Adrenal gland (tissue), 19 donors: ENCODE results near the gene ADGRE3. TPM values are rescaled to one million over a fixed set of nuclear protein-coding genes. Genes with fewer than 3 reads are reported as not detected.

ENCODE experiments used
- DNase-seq, 7 donors: peaks; one replicate each; pipeline ENCODE4 v3.0.0-alpha.2; 2019 to 2020
- H3K27ac ChIP-seq, 5 donors: fragments of 200-600 bp; sonication (generic) in 4 of 5; 1 replicate in 3 of 5; 2 replicates in 2 of 5; pipeline versions ENCODE4 v1.5.1 to v1.8.0; 2016 to 2020; ENCODE audit warnings: mild to moderate bottlenecking in 1 of 5
- H3K27me3 ChIP-seq: fragments of 200-600 bp; 2 replicates; pipeline ENCODE4 v1.8.0; 2021
- H3K36me3 ChIP-seq, 2 donors: fragments of 200-600 bp; replicated peaks in 1 of 2; 1 replicate in 1 of 2; 2 replicates in 1 of 2; pipeline versions ENCODE4 v1.5.1 to v1.8.0; 2018 to 2022
- H3K4me1 ChIP-seq, 2 donors: fragments of 200-600 bp; replicated peaks in 1 of 2; 1 replicate in 1 of 2; 2 replicates in 1 of 2; pipeline versions ENCODE4 v1.5.1 to v1.8.0; 2018 to 2021
- H3K4me3 ChIP-seq, 4 donors: fragments of 200-600 bp; sonication (generic) in 3 of 4; one replicate each; pipeline ENCODE4 v1.5.1; 2016 to 2018
- H3K9me3 ChIP-seq, 3 donors: fragments of 200-600 bp; sonication (generic) in 1 of 3; replicated peaks in 1 of 3; 1 replicate in 2 of 3; 2 replicates in 1 of 3; pipeline versions ENCODE4 v1.5.1 to v1.8.0; 2016 to 2021
- POLR2A ChIP-seq, 2 donors: fragments of 450-650 bp; IDR thresholded peaks; one replicate each; pipeline ENCODE4 v1.6.1; 2017; ENCODE audit warnings: antibody characterized with exemption in 2 of 2, mild to moderate bottlenecking in 2 of 2, moderate library complexity in 1 of 2
- WGBS, 4 donors: extraction: QIAGEN DNeasy Blood & Tissue Kit in 2 of 4; methylation state at CpG; one replicate each; pipeline versions ENCODE4 v1.1.5 to v1.1.7; 2013 to 2017; 5-methylcytosine and 5-hydroxymethylcytosine counted together
- intact Hi-C, 2 donors: fragments of 100-400 bp; cut with DNase I; formaldehyde crosslinking; loops; one replicate each; pipeline versions ENCODE4 v1.14.1 to v1.15.0; 2022 to 2023
- long read RNA-seq, 10 donors: library from polyadenylated mRNA in 3 of 10; unstranded in 2 of 10; stranded (forward) in 1 of 10; transcript quantifications; one replicate each; pipeline ENCODE4 v2.0.0 and lab custom pipeline, GENCODE V29; 2021 to 2026
- polyA plus RNA-seq, 3 donors: library from polyadenylated mRNA; stranded (reverse); fragments of 200-250 nt in 2 of 3; fragments of 350-450 nt in 1 of 3; fragmentation: Illumina TruSeq in 1 of 3; extraction: RNeasy Lipid Tissue Mini Kit (QIAGEN cat#74804) in 1 of 3; gene quantifications; one replicate each; pipeline ENCODE4 v1.2.3, GENCODE V29; 2013 to 2014
- total RNA-seq, 9 donors: library from RNA; depleted of rRNA in 4 of 9; stranded (reverse); fragments of >200 nt in 4 of 9; fragments of 120-200 nt in 1 of 9; fragmentation: NEBNext Ultra II Directional in 1 of 9; extraction: Animal tissue kit (Norgen Biotek cat#: 25700) in 1 of 9; gene quantifications; one replicate each; pipeline versions ENCODE4 v1.1.0 to v1.2.4, GENCODE V29; 2013 to 2023
- TF ChIP-seq, protein P1 (sequence below), 6 experiments: fragments of 450-650 bp in 4 of 6; fragments of 200-600 bp in 2 of 6; sonication (generic) in 1 of 6; IDR thresholded peaks; 1 replicate in 5 of 6; 2 replicates in 1 of 6; pipeline versions ENCODE4 v1.5.1 to v1.8.0; 2016 to 2021; ENCODE audit warnings: antibody characterized with exemption in 6 of 6, mild to moderate bottlenecking in 2 of 6, moderate library complexity in 1 of 6
- donor health status: healthy with polysubstance abuse.
- donor health status: Bipolar disorder and iron deficiency.
- donor health status: DM: yes; HTN: yes; CAD: no.
- donor health status: DM: no; HTN: no; CAD: no.
- donor health status: DM: no; HTN: no; CAD: no.
- donor health status: DM: yes; HTN: yes; CAD: no.

Gene ADGRE3, protein sequence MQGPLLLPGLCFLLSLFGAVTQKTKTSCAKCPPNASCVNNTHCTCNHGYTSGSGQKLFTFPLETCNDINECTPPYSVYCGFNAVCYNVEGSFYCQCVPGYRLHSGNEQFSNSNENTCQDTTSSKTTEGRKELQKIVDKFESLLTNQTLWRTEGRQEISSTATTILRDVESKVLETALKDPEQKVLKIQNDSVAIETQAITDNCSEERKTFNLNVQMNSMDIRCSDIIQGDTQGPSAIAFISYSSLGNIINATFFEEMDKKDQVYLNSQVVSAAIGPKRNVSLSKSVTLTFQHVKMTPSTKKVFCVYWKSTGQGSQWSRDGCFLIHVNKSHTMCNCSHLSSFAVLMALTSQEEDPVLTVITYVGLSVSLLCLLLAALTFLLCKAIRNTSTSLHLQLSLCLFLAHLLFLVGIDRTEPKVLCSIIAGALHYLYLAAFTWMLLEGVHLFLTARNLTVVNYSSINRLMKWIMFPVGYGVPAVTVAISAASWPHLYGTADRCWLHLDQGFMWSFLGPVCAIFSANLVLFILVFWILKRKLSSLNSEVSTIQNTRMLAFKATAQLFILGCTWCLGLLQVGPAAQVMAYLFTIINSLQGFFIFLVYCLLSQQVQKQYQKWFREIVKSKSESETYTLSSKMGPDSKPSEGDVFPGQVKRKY
- total RNA-seq (under 1 TPM in 2 of 9 donors, not detected in 7; 0.06 to 0.39 TPM), polyA plus RNA-seq (not detected)
- long read RNA-seq, donor 1: 0 reads
- long read RNA-seq, donor 2: 0 reads
- long read RNA-seq, donor 3: 0 reads
- long read RNA-seq, donor 4: 0 reads
- long read RNA-seq, donor 5: 0 reads
- long read RNA-seq, donor 6: 0 reads
- long read RNA-seq, donor 7: 0 reads
- long read RNA-seq, donor 8: 0 reads
- long read RNA-seq, donor 9: 0 reads
- long read RNA-seq, donor 10: 0 reads

DNA sequence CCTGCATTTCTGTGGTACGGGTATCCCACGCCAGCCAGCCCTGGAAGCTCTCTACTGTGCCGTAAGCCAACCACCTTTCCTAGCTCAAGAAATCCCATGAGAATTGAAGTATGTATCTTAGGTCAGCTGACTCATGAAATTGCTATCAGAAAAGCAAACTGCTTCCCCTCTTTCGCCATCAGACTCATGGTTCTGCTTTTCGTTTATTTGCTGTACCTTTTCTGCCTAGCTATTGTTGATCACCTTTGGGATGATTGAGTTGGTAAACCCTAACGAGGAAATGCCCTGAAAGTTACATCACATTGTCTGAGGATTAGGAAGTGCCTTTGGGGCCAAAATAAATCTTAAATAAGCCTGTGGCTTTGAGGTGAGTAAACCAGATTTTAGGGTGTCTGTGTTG is at the start of gene ADGRE3:
Gene ADGRE3, minus strand, starts transcription at position 81 of the 400 bp plus-strand sequence. Its CDS starts 74 bp downstream, at position 7.
- H3K27ac ChIP-seq: no peak within 1 kb of the TSS
- no peaks in the 10 kb centered on the region for H3K9me3 ChIP-seq
- TF ChIP-seq, protein P1, sequence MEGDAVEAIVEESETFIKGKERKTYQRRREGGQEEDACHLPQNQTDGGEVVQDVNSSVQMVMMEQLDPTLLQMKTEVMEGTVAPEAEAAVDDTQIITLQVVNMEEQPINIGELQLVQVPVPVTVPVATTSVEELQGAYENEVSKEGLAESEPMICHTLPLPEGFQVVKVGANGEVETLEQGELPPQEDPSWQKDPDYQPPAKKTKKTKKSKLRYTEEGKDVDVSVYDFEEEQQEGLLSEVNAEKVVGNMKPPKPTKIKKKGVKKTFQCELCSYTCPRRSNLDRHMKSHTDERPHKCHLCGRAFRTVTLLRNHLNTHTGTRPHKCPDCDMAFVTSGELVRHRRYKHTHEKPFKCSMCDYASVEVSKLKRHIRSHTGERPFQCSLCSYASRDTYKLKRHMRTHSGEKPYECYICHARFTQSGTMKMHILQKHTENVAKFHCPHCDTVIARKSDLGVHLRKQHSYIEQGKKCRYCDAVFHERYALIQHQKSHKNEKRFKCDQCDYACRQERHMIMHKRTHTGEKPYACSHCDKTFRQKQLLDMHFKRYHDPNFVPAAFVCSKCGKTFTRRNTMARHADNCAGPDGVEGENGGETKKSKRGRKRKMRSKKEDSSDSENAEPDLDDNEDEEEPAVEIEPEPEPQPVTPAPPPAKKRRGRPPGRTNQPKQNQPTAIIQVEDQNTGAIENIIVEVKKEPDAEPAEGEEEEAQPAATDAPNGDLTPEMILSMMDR (IDR thresholded peaks at IDR 0.05): no peak
- no peak for TF ChIP-seq POLR2A (IDR thresholded peaks at IDR 0.05)
- no peaks in the 10 kb centered on the region for H3K27me3 ChIP-seq
- H3K36me3 ChIP-seq: no peaks in the 10 kb centered on the region
- WGBS, 4 donors: 51 to 62% (median 55%) methylated on average over 6 of the region's 6 CpGs
- intact Hi-C loops: no loop called here
- H3K4me3 ChIP-seq: no peak within 1 kb of the TSS
- no peaks in the 10 kb centered on the region for H3K4me1 ChIP-seq
- no peak for DNase-seq

DNA sequence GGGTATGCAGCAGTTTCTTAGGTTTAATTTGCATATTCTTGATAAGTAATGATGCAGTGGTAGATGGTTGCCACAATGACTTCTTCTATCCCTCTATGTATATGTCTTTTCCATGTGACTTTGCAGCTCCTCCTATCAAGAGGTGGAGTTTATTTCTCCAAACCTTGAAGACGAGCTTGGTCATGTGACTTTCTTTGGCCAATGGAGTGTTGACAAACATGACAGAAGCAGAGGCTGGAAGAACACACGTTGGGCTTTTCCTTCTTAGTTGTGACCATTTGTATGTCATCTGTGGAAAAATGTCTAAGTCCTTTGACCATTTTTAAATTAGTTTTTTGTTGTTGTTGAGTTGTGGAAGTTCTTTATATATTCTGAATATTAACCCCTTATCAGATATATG is 47.5 kb upstream of the ADGRE3 start:
- Histone ChIP-seq H3K4me3 (no peak overlapping the region), H3K9me3 (peaks cover 6 to 86% (median 8%) of the 10 kb centered on the region in 3 donors), H3K4me1 (no peaks in the 10 kb centered on the region), H3K36me3 (peaks cover 0 to 21% of the 10 kb centered on the region in 2 donors), H3K27ac (no peak overlapping the region), H3K27me3 (no peaks in the 10 kb centered on the region)
- intact Hi-C loops: no loop called here
- no peak for DNase-seq
- TF ChIP-seq POLR2A (IDR thresholded peaks at IDR 0.05): no peak
- TF ChIP-seq, protein P1 (IDR thresholded peaks at IDR 0.05): no peak
- 86 to 93% (median 87%) methylated on average over 2 of the region's 2 CpGs for WGBS, 4 donors

DNA sequence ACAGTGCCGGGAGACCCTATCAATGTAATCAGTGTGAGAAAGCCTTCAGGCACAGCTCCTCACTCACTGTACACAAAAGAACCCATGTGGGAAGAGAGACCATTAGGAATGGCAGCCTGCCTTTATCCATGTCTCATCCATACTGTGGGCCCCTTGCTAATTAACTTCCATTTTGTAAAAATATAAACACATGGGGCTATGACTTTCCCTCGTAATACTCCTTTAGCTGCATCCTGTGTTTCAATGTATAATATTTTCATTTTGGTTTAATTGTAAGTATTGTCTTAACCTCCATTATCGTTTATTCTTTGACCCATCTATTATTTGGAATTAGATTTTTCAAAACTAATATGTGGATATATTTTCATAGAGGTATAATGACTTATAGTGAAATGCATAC is 44.5 kb upstream of the ADGRE3 start:
- intact Hi-C loops: no loop called here
- Histone ChIP-seq H3K4me3 (peak overlapping the region in 1 of 4 donors; percentile 10), H3K27ac (no peak overlapping the region), H3K36me3 (peaks cover 0 to 42% of the 10 kb centered on the region in 2 donors), H3K27me3 (no peaks in the 10 kb centered on the region), H3K9me3 (peaks cover 6 to 77% (median 8%) of the 10 kb centered on the region in 3 donors), H3K4me1 (no peaks in the 10 kb centered on the region)
- DNase-seq: no peak
- 97 to 100% (median 98%) methylated on average over 3 of the region's 3 CpGs for WGBS, 4 donors
- TF ChIP-seq POLR2A (IDR thresholded peaks at IDR 0.05): no peak
- TF ChIP-seq, protein P1 (IDR thresholded peaks at IDR 0.05): no peak

DNA sequence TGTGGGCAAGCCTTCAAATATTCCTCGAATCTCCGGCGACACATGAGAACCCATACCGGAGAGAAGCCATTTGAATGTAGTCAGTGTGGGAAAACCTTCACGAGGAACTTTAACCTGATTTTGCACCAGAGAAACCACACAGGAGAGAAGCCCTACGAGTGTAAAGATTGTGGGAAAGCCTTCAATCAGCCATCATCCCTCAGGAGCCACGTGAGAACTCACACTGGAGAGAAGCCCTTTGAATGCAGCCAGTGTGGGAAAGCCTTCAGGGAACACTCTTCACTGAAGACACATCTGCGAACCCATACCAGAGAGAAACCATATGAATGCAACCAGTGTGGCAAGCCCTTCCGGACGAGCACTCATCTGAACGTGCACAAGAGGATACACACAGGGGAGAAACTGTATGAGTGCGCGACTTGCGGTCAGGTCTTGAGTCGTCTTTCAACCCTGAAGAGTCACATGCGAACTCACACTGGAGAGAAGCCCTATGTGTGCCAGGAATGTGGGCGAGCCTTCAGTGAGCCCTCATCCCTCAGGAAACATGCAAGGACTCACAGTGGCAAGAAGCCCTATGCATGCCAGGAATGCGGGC is 44.0 kb upstream of the ADGRE3 start:
- DNase-seq: no peak
- Histone ChIP-seq H3K27me3 (no peaks in the 10 kb centered on the region), H3K27ac (no peak overlapping the region), H3K9me3 (peaks cover 6 to 77% (median 8%) of the 10 kb centered on the region in 3 donors), H3K4me1 (no peaks in the 10 kb centered on the region), H3K36me3 (peaks cover 0 to 42% of the 10 kb centered on the region in 2 donors), H3K4me3 (peak overlapping the region in 1 of 4 donors; percentile 3)
- TF ChIP-seq POLR2A (IDR thresholded peaks at IDR 0.05): no peak
- TF ChIP-seq, protein P1 (IDR thresholded peaks at IDR 0.05): no peak
- intact Hi-C loops: no loop called here
- 91 to 98% (median 96%) methylated on average over 18 of the region's 18 CpGs for WGBS, 4 donors
